ENCODE results near the gene PRKRA.

PRKRA gene

GRCh38 chr2:178427458-178427857 lies 23.5 kb downstream of the PRKRA start:
- TF ChIP-seq REST (IDR thresholded peaks at IDR 0.05; ENCODE audit: insufficient read depth in 1 of 2, low read depth in 2 of 2, low read length in 2 of 2) (no peak), FOXP2 (optimal IDR thresholded peaks at IDR 0.05; ENCODE audit: borderline replicate concordance, extremely low read depth, extremely low read length, insufficient read depth) (no peak), POLR2AphosphoS5 (IDR thresholded peaks at IDR 0.05; ENCODE audit: low read depth, low read length) (no peak), SIN3A (IDR thresholded peaks at IDR 0.05; ENCODE audit: borderline replicate concordance, insufficient read depth, low read length) (no peak), TAF1 (IDR thresholded peaks at IDR 0.05; ENCODE audit: borderline replicate concordance, insufficient read depth, low read length) (no peak)

GRCh38 chr2:178426388-178426787 lies 24.6 kb downstream of the PRKRA start:
- TF ChIP-seq SIN3A (IDR thresholded peaks at IDR 0.05; ENCODE audit: borderline replicate concordance, insufficient read depth, low read length) (no peak), FOXP2 (optimal IDR thresholded peaks at IDR 0.05; ENCODE audit: borderline replicate concordance, extremely low read depth, extremely low read length, insufficient read depth) (no peak), POLR2AphosphoS5 (IDR thresholded peaks at IDR 0.05; ENCODE audit: low read depth, low read length) (no peak), TAF1 (IDR thresholded peaks at IDR 0.05; ENCODE audit: borderline replicate concordance, insufficient read depth, low read length) (no peak), REST (IDR thresholded peaks at IDR 0.05; ENCODE audit: insufficient read depth in 1 of 2, low read depth in 2 of 2, low read length in 2 of 2) (no peak)

- no peak for TF ChIP-seq REST (IDR thresholded peaks at IDR 0.05; ENCODE audit: insufficient read depth in 1 of 2, low read depth in 2 of 2, low read length in 2 of 2)
- no peak for TF ChIP-seq POLR2AphosphoS5 (IDR thresholded peaks at IDR 0.05; ENCODE audit: low read depth, low read length)
- TF ChIP-seq TAF1 (IDR thresholded peaks at IDR 0.05; ENCODE audit: borderline replicate concordance, insufficient read depth, low read length): no peak
- TF ChIP-seq SIN3A (IDR thresholded peaks at IDR 0.05; ENCODE audit: borderline replicate concordance, insufficient read depth, low read length): no peak
- TF ChIP-seq FOXP2 (optimal IDR thresholded peaks at IDR 0.05; ENCODE audit: borderline replicate concordance, extremely low read depth, extremely low read length, insufficient read depth): no peak
Observed at GRCh38 chr2:178425255-178425827, 25.6 kb downstream of the PRKRA start.

- TF ChIP-seq POLR2AphosphoS5 (IDR thresholded peaks at IDR 0.05; ENCODE audit: low read depth, low read length) (no peak), REST (IDR thresholded peaks at IDR 0.05; ENCODE audit: insufficient read depth in 1 of 2, low read depth in 2 of 2, low read length in 2 of 2) (no peak), TAF1 (IDR thresholded peaks at IDR 0.05; ENCODE audit: borderline replicate concordance, insufficient read depth, low read length) (no peak), SIN3A (IDR thresholded peaks at IDR 0.05; ENCODE audit: borderline replicate concordance, insufficient read depth, low read length) (no peak), FOXP2 (optimal IDR thresholded peaks at IDR 0.05; ENCODE audit: borderline replicate concordance, extremely low read depth, extremely low read length, insufficient read depth) (no peak)
Observed at GRCh38 chr2:178422097-178422496, 28.9 kb downstream of the PRKRA start.
